ENCODE results near the gene CARMIL1. TPM values are rescaled to one million over a fixed set of nuclear protein-coding genes. Genes with fewer than 3 reads are reported as not detected.
"Not testable (repeated sequence)": the region's sequence is repeated elsewhere in the genome, so short reads cannot be mapped to it uniquely, and the experiment has no call there.

Gene CARMIL1
- polyA plus RNA-seq, 4 donors: 35.3 to 74.5 (median 47.2) TPM

GRCh38 chr6:25444521-25444920 lies 165.3 kb downstream of the CARMIL1 start:
- 79 to 97% (median 86%) methylated on average over 4 of the region's 4 CpGs for WGBS, 3 donors

GRCh38 chr6:25446830-25447569 lies 167.8 kb downstream of the CARMIL1 start:
- Histone ChIP-seq H3K27ac (ENCODE audit: low read depth in 1 of 3, low read length in 2 of 3) (no peak overlapping the region), H3K9me3 (ENCODE audit: control insufficient read depth in 2 of 2, insufficient read depth in 1 of 2, low read depth in 1 of 2, low read length in 1 of 2) (peaks cover 0 to 9% of the 10 kb centered on the region in 2 donors), H3K4me1 (ENCODE audit: control insufficient read depth in 3 of 3, insufficient read depth in 2 of 3, low read depth in 1 of 3, low read length in 2 of 3) (no peaks in the 10 kb centered on the region), H3K27me3 (ENCODE audit: control insufficient read depth in 3 of 3, insufficient read depth in 3 of 3, low read length in 3 of 3) (no peaks in the 10 kb centered on the region), H3K4me3 (ENCODE audit: low read depth in 1 of 3, low read length in 3 of 3) (no peak overlapping the region), H3K36me3 (ENCODE audit: control insufficient read depth in 3 of 3, insufficient read depth in 2 of 3, low read depth in 1 of 3, low read length in 3 of 3) (peaks cover 0 to 15% (median 3%) of the 10 kb centered on the region in 3 donors)
- DNase-seq (no peak), FAIRE-seq (no peak)
- WGBS, 3 donors: 83 to 94% (median 87%) methylated on average over 2 of the region's 2 CpGs

More at GRCh38 chr6:25444521-25444920, 165.3 kb downstream of the CARMIL1 start:
- H3K9me3 ChIP-seq (ENCODE audit: control insufficient read depth in 2 of 2, insufficient read depth in 1 of 2, low read depth in 1 of 2, low read length in 1 of 2); H3K27ac ChIP-seq (ENCODE audit: low read depth in 1 of 3, low read length in 2 of 3); FAIRE-seq; H3K27me3 ChIP-seq (ENCODE audit: control insufficient read depth in 3 of 3, insufficient read depth in 3 of 3, low read length in 3 of 3); H3K4me3 ChIP-seq (ENCODE audit: low read depth in 1 of 3, low read length in 3 of 3); DNase-seq; H3K4me1 ChIP-seq (ENCODE audit: control insufficient read depth in 3 of 3, insufficient read depth in 2 of 3, low read depth in 1 of 3, low read length in 2 of 3): not testable (repeated sequence)
- peaks cover 0 to 13% (median 3%) of the 10 kb centered on the region in 3 donors for H3K36me3 ChIP-seq (ENCODE audit: control insufficient read depth in 3 of 3, insufficient read depth in 2 of 3, low read depth in 1 of 3, low read length in 3 of 3)

GRCh38 chr6:25447570-25447929 lies 168.4 kb downstream of the CARMIL1 start:
- FAIRE-seq: no peak
- WGBS, 3 donors: 67 to 83% (median 69%) methylated on average over 1 of the region's 1 CpG

GRCh38 chr6:25448965-25449538 lies 169.9 kb downstream of the CARMIL1 start:
- Histone ChIP-seq H3K27me3 (ENCODE audit: control insufficient read depth in 3 of 3, insufficient read depth in 3 of 3, low read length in 3 of 3) (no peaks in the 10 kb centered on the region), H3K4me1 (ENCODE audit: control insufficient read depth in 3 of 3, insufficient read depth in 2 of 3, low read depth in 1 of 3, low read length in 2 of 3) (no peaks in the 10 kb centered on the region), H3K4me3 (ENCODE audit: low read depth in 1 of 3, low read length in 3 of 3) (no peak overlapping the region), H3K36me3 (ENCODE audit: control insufficient read depth in 3 of 3, insufficient read depth in 2 of 3, low read depth in 1 of 3, low read length in 3 of 3) (peaks cover 0 to 15% (median 2%) of the 10 kb centered on the region in 3 donors), H3K9me3 (ENCODE audit: control insufficient read depth in 2 of 2, insufficient read depth in 1 of 2, low read depth in 1 of 2, low read length in 1 of 2) (peaks cover 0 to 9% of the 10 kb centered on the region in 2 donors), H3K27ac (ENCODE audit: low read depth in 1 of 3, low read length in 2 of 3) (no peak overlapping the region)
- DNase-seq (no peak), FAIRE-seq (no peak)
- WGBS, 3 donors: 77 to 86% (median 83%) methylated on average over 2 of the region's 2 CpGs

More at GRCh38 chr6:25447570-25447929, 168.4 kb downstream of the CARMIL1 start:
- Histone ChIP-seq H3K4me1 (ENCODE audit: control insufficient read depth in 3 of 3, insufficient read depth in 2 of 3, low read depth in 1 of 3, low read length in 2 of 3) (no peaks in the 10 kb centered on the region), H3K27ac (ENCODE audit: low read depth in 1 of 3, low read length in 2 of 3) (no peak overlapping the region), H3K4me3 (ENCODE audit: low read depth in 1 of 3, low read length in 3 of 3) (no peak overlapping the region), H3K36me3 (ENCODE audit: control insufficient read depth in 3 of 3, insufficient read depth in 2 of 3, low read depth in 1 of 3, low read length in 3 of 3) (peaks cover 0 to 15% (median 3%) of the 10 kb centered on the region in 3 donors), H3K9me3 (ENCODE audit: control insufficient read depth in 2 of 2, insufficient read depth in 1 of 2, low read depth in 1 of 2, low read length in 1 of 2) (peaks cover 0 to 9% of the 10 kb centered on the region in 2 donors), H3K27me3 (ENCODE audit: control insufficient read depth in 3 of 3, insufficient read depth in 3 of 3, low read length in 3 of 3) (no peaks in the 10 kb centered on the region)
- no peak for DNase-seq

GRCh38 chr6:25449774-25450173 lies 170.6 kb downstream of the CARMIL1 start:
- FAIRE-seq (no peak), DNase-seq (no peak)
- Histone ChIP-seq H3K36me3 (ENCODE audit: control insufficient read depth in 3 of 3, insufficient read depth in 2 of 3, low read depth in 1 of 3, low read length in 3 of 3) (peaks cover 0 to 13% (median 2%) of the 10 kb centered on the region in 3 donors), H3K27ac (ENCODE audit: low read depth in 1 of 3, low read length in 2 of 3) (no peak overlapping the region), H3K27me3 (ENCODE audit: control insufficient read depth in 3 of 3, insufficient read depth in 3 of 3, low read length in 3 of 3) (no peaks in the 10 kb centered on the region), H3K4me1 (ENCODE audit: control insufficient read depth in 3 of 3, insufficient read depth in 2 of 3, low read depth in 1 of 3, low read length in 2 of 3) (no peaks in the 10 kb centered on the region), H3K9me3 (ENCODE audit: control insufficient read depth in 2 of 2, insufficient read depth in 1 of 2, low read depth in 1 of 2, low read length in 1 of 2) (peaks cover 0 to 9% of the 10 kb centered on the region in 2 donors), H3K4me3 (ENCODE audit: low read depth in 1 of 3, low read length in 3 of 3) (no peak overlapping the region)
- 65 to 84% (median 83%) methylated on average over 4 of the region's 4 CpGs for WGBS, 3 donors

- DNase-seq (no peak), FAIRE-seq (no peak)
- no peaks in the 10 kb centered on the region for H3K4me1 ChIP-seq (ENCODE audit: control insufficient read depth in 3 of 3, insufficient read depth in 2 of 3, low read depth in 1 of 3, low read length in 2 of 3)
These were observed 171.5 kb downstream of the CARMIL1 start for GRCh38 chr6:25450469-25451198.

GRCh38 chr6:25452031-25452430 lies 172.9 kb downstream of the CARMIL1 start:
- peaks cover 0 to 13% (median 2%) of the 10 kb centered on the region in 3 donors for H3K36me3 ChIP-seq (ENCODE audit: control insufficient read depth in 3 of 3, insufficient read depth in 2 of 3, low read depth in 1 of 3, low read length in 3 of 3)
- H3K27ac ChIP-seq (ENCODE audit: low read depth in 1 of 3, low read length in 2 of 3): no peak overlapping the region
- 70 to 88% (median 86%) methylated on average over 3 of the region's 3 CpGs for WGBS, 3 donors
- no peak for FAIRE-seq
- no peaks in the 10 kb centered on the region for H3K4me1 ChIP-seq (ENCODE audit: control insufficient read depth in 3 of 3, insufficient read depth in 2 of 3, low read depth in 1 of 3, low read length in 2 of 3)
- no peak for DNase-seq
- no peak overlapping the region for H3K4me3 ChIP-seq (ENCODE audit: low read depth in 1 of 3, low read length in 3 of 3)
- H3K9me3 ChIP-seq (ENCODE audit: control insufficient read depth in 2 of 2, insufficient read depth in 1 of 2, low read depth in 1 of 2, low read length in 1 of 2): no peaks in the 10 kb centered on the region
- H3K27me3 ChIP-seq (ENCODE audit: control insufficient read depth in 3 of 3, insufficient read depth in 3 of 3, low read length in 3 of 3): no peaks in the 10 kb centered on the region

More at GRCh38 chr6:25450469-25451198, 171.5 kb downstream of the CARMIL1 start:
- H3K27ac ChIP-seq (ENCODE audit: low read depth in 1 of 3, low read length in 2 of 3): no peak overlapping the region
- no peak overlapping the region for H3K4me3 ChIP-seq (ENCODE audit: low read depth in 1 of 3, low read length in 3 of 3)
- H3K9me3 ChIP-seq (ENCODE audit: control insufficient read depth in 2 of 2, insufficient read depth in 1 of 2, low read depth in 1 of 2, low read length in 1 of 2): peaks cover 0 to 5% of the 10 kb centered on the region in 2 donors
- no peaks in the 10 kb centered on the region for H3K27me3 ChIP-seq (ENCODE audit: control insufficient read depth in 3 of 3, insufficient read depth in 3 of 3, low read length in 3 of 3)
- H3K36me3 ChIP-seq (ENCODE audit: control insufficient read depth in 3 of 3, insufficient read depth in 2 of 3, low read depth in 1 of 3, low read length in 3 of 3): peaks cover 0 to 10% (median 2%) of the 10 kb centered on the region in 3 donors

GRCh38 chr6:25453288-25453687 lies 174.1 kb downstream of the CARMIL1 start:
- Histone ChIP-seq H3K27ac (ENCODE audit: low read depth in 1 of 3, low read length in 2 of 3) (no peak overlapping the region), H3K27me3 (ENCODE audit: control insufficient read depth in 3 of 3, insufficient read depth in 3 of 3, low read length in 3 of 3) (no peaks in the 10 kb centered on the region), H3K9me3 (ENCODE audit: control insufficient read depth in 2 of 2, insufficient read depth in 1 of 2, low read depth in 1 of 2, low read length in 1 of 2) (no peaks in the 10 kb centered on the region), H3K4me1 (ENCODE audit: control insufficient read depth in 3 of 3, insufficient read depth in 2 of 3, low read depth in 1 of 3, low read length in 2 of 3) (no peaks in the 10 kb centered on the region), H3K4me3 (ENCODE audit: low read depth in 1 of 3, low read length in 3 of 3) (no peak overlapping the region), H3K36me3 (ENCODE audit: control insufficient read depth in 3 of 3, insufficient read depth in 2 of 3, low read depth in 1 of 3, low read length in 3 of 3) (peaks cover 0 to 8% (median 2%) of the 10 kb centered on the region in 3 donors)
- 90 to 97% (median 94%) methylated on average over 2 of the region's 2 CpGs for WGBS, 3 donors
- DNase-seq: no peak
- FAIRE-seq: no peak
